OCI-M2 (cell line): ENCODE data around the gene CHRNA3.
A peak's percentile ranks its signal among the peaks of the same experiment; 100 is the strongest.
"Not testable (repeated sequence)": the region's sequence is repeated elsewhere in the genome, so short reads cannot be mapped to it uniquely, and the experiment has no call there.

Experiments
- DNase-seq: peaks from one replicate; lab custom pipeline; 2025; ENCODE audit not compliant: unreplicated experiment; lab: John Stamatoyannopoulos, UW

The CHRNA3 gene

GRCh38 chr15:78619022-78619950, 1.5 kb downstream of the CHRNA3 start:
- no peak for DNase-seq

DNA sequence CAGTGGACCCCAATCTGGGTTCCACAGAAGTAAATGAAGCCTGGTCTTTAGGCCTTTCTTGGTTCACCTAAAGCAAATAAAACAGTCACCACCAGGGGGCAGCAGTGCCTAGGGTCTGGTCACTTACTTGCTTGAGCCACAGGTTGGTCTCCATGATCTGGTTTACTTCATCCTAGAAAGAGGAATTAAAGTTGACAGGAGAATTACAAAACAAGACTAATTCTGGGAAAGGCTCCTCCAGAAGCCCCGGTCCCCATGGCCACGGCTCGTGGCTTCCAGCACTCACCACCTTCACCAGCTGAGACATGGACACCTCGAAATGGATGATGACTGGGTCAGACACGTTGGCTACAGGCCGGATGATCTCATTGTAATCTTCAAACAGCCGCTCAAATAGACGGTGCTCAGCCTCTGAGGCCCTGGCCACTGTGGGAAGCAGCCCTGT, 2.3 kb downstream of the CHRNA3 start:
- peak; percentile 59 for DNase-seq

GRCh38 chr15:78618064-78618463, 2.7 kb downstream of the CHRNA3 start:
- DNase-seq = no peak

DNA sequence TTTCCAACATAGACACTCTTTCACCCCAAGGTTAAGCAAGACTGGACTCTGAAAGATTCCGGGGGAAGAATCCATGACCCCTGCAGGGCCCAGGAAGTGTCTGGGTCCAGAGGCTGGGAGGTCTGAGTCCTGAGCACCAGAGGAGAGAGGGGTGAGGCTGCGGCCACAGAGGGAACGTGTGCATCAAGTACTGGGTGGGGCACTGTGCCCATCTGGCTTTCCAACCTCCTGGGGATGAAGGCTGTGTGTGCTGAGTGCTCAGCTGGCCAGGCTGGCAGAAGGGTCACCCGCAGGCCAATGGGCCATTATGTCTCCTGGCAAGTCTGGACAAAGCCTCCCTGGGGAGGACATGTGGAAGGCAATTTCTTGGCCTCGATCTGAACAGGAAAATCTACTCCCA, 3.3 kb downstream of the CHRNA3 start:
- no peak for DNase-seq

- no peak for DNase-seq
These were observed 3.7 kb downstream of the CHRNA3 start for GRCh38 chr15:78617076-78617475.

GRCh38 chr15:78616506-78616905, 4.3 kb downstream of the CHRNA3 start:
- DNase-seq = no peak

GRCh38 chr15:78615151-78615589, 5.6 kb downstream of the CHRNA3 start:
- no peak for DNase-seq

DNA sequence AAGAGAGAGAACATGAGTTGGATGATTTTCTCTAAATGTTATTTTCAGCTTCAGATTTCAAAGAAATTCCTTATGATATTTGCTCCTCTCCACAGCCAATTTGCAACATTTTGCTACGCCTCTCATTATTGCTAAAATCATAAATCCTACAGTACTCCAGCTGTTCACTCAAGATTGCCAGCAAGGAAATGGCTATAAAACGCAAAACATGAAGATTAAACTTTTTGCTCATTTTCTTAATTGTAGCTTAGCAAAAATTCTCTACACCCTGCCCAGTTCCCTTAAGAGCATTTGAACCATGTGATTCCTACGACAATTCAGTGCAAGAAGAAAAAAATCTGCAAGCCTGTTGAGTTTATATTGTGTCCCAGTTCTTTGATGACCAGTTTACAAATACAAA, 6.8 kb downstream of the CHRNA3 start:
- no peak for DNase-seq

GRCh38 chr15:78609551-78609950, 11.2 kb downstream of the CHRNA3 start:
- DNase-seq = not testable (repeated sequence)

GRCh38 chr15:78605680-78606079, 15.1 kb downstream of the CHRNA3 start:
- no peak for DNase-seq

DNA sequence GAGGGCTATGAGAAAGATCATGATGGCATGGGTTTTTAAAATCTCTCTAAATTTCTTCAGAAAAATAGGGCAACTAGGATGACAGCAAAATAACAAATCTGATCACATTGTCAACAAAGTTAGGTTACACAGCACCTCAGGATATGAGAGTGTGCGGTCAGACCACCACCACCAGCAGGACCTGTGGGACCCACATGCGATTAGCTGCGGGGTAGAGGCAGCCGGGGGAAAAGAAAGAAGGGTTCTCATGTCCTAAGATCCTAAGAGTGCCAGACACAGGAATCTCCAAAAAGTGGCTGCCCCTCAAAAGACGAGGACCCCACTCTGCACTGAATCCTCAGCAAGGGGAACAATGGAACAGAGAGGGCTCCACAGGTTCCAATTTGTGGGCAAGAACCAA, 15.6 kb downstream of the CHRNA3 start:
- DNase-seq = no peak

DNA sequence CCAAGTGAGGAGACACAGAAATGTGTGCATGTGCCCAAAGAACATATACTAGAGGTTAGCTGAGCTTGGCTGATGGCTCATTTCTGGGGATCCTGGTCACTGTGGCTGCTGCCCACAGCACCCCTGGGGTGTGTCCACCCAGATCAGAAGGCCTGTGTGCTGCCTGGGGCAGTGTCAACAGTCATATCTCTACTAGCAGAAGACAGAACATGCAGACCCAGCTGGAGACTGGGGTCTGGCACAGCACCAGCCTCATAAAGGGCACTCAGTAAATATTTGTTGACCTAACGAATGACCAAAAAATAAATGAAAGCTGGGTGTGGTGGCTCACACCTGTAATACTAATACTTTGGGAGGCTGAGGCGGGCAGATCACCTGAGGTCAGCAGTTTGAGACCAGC, 16.4 kb downstream of the CHRNA3 start:
- DNase-seq = no peak

DNA sequence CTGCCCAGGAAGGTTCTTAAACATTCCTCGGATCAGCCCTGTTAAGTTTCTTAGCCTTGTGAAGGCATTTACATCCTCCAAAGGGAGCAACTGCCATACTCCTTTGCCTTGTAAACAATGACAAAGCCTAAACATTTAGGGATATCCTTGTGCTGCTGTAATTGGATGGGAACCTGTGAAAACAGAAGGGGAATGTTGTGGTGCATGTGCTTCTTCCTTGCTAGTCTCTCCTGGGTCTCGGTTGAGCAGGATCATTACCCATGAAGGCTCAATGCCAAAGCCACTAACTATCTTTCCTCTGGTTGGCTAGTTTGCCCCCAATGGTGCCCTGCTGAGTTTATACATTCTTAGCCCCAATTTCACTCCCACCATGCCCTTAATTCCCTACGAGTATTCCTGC, 17.3 kb downstream of the CHRNA3 start:
- no peak for DNase-seq

GRCh38 chr15:78599189-78599588, 21.6 kb downstream of the CHRNA3 start:
- no peak for DNase-seq

DNA sequence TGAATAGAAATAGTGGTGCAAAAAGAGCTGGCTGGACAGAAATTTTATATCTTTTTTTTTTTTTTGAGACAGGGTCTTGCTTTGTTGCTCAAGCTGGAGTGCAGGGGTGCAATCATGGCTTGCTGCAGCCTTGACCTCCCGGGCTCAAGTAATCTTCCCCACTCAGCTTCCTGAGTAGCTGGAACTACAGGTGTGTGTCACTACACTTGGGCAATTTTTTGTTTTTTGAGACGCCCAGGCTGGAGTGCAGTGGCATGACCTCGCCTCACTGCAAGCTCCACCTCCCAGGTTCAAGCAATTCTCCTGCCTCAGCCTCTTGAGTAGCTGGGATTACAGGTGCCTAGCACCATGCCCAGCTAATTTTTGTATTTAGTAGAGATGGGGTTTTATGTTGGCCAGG, 22.4 kb downstream of the CHRNA3 start:
- no peak for DNase-seq

- no peak for DNase-seq
These were observed 23.2 kb downstream of the CHRNA3 start for GRCh38 chr15:78597583-78597982.

GRCh38 chr15:78574944-78575343, 45.9 kb downstream of the CHRNA3 start:
- DNase-seq = no peak

- no peak for DNase-seq
These were observed 47.4 kb downstream of the CHRNA3 start for GRCh38 chr15:78573416-78573815.

GRCh38 chr15:78571382-78571781, 49.4 kb downstream of the CHRNA3 start:
- no peak for DNase-seq

DNA sequence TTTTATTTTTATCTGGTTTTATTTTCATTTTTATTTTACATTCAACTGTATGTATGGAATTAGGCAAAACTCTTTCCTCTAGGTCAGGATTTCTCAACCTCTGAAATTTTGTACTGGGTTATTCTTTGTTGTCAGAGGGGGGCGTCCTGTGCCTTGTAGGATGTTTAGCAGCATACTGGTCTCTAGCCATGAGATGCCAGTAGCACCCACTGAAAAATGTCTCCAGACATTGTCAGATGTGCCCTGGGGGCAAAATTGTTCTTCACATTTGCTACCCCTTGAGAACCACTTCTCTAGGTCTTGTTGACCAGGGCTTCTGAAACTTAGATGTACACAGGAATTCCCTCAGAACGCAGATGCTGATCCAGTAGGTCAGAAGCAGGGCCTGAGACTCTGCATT, 50.1 kb downstream of the CHRNA3 start:
- no peak for DNase-seq

GRCh38 chr15:78567531-78567930, 53.3 kb downstream of the CHRNA3 start:
- no peak for DNase-seq

DNA sequence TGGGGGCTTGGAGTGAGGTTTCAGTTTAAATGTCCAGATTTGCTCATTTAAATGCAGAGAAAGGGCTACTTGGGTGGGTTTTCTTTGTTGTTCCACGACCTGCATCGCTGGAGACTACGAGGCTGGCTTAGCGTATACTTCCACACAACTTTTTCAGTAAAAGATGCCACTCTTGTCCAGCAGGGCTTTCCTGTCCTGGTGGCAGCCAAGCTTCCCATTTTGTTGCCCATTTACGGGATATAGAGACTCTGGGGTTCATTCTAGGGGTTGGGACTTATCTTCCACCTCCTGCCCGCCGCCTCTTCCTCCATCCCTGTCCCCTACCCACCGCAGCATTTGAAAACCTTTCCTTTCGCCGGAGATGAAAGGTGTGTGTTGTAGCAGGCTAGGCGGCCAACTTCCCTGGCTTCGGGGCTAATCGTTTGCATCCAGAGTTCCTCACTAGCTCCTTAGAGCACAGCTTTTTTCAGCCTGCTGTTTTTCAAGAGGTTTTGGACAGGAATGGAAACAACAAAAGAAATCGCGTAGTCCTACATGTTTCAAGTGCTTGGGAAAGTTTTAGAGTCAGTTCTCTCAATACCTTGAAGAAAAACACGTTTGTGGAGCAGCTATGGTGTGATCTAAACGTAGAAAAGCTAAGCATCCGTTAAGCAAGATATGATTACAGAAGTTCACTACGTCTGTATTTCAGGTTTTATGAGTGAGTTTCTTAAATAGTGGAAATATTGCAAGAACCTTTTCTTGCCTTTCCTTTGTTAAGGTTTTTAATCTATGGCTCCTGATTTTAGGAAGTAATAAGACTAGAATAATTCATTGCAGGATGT, 54.6 kb downstream of the CHRNA3 start:
- DNase-seq = no peak
